CD4-positive, alpha-beta T cell treated with Interleukin-6 at 100 ng/mL for 8 hours (primary cell): ENCODE results near the gene ZCCHC18.
A peak's percentile ranks its signal among the peaks of the same experiment; 100 is the strongest.
"Not testable (repeated sequence)": the region's sequence is repeated elsewhere in the genome, so short reads cannot be mapped to it uniquely, and the experiment has no call there.

ENCODE experiments used
- DNase-seq: peaks from one replicate; pipeline ENCODE4 v3.0.0-alpha.2; 2020; ENCODE audit warnings: mixed read lengths, low spot score

ZCCHC18 gene

GRCh38 chrX:104112326-104112951, at the start of gene ZCCHC18:
ZCCHC18 (plus strand) TSS chrX:104112523; CDS start chrX:104114112, 1,589 bp downstream.
- DNase-seq: no peak

- not testable (repeated sequence) for DNase-seq
Observed at GRCh38 chrX:104062636-104063035, 49.7 kb upstream of the ZCCHC18 start.

GRCh38 chrX:104075778-104076445, 36.4 kb upstream of the ZCCHC18 start, which contains the start of gene TMSB15C:
TMSB15C (minus strand) TSS chrX:104076236.
- DNase-seq: not testable (repeated sequence)

GRCh38 chrX:104077854-104078253, 34.5 kb upstream of the ZCCHC18 start:
- DNase-seq: not testable (repeated sequence)

GRCh38 chrX:104084063-104084462, 28.3 kb upstream of the ZCCHC18 start:
- DNase-seq: no peak

- no peak for DNase-seq
Observed at GRCh38 chrX:104084534-104085277, 27.6 kb upstream of the ZCCHC18 start.

- no peak for DNase-seq
Observed at GRCh38 chrX:104085477-104085876, 26.8 kb upstream of the ZCCHC18 start.

GRCh38 chrX:104085919-104086318, 26.4 kb upstream of the ZCCHC18 start:
- no peak for DNase-seq

- peak; percentile 65 for DNase-seq
Observed at GRCh38 chrX:104098151-104098808, 14.0 kb upstream of the ZCCHC18 start.

GRCh38 chrX:104098919-104099318, 13.4 kb upstream of the ZCCHC18 start:
- DNase-seq: no peak

- no peak for DNase-seq
Observed at GRCh38 chrX:104104676-104105075, 7.6 kb upstream of the ZCCHC18 start.

- no peak for DNase-seq
Observed at GRCh38 chrX:104105330-104106262, 6.7 kb upstream of the ZCCHC18 start.

GRCh38 chrX:104108955-104109354, 3.4 kb upstream of the ZCCHC18 start:
- no peak for DNase-seq

- DNase-seq: not testable (repeated sequence)
Observed at GRCh38 chrX:104110491-104111240, 1.7 kb upstream of the ZCCHC18 start.

GRCh38 chrX:104113222-104113965, 1.1 kb downstream of the ZCCHC18 start:
- peak; percentile 50 for DNase-seq

- DNase-seq: no peak
Observed at GRCh38 chrX:104117759-104118158, 5.4 kb downstream of the ZCCHC18 start.

- DNase-seq: no peak
Observed at GRCh38 chrX:104118765-104119164, 6.4 kb downstream of the ZCCHC18 start.

GRCh38 chrX:104122829-104123228, 10.5 kb downstream of the ZCCHC18 start:
- no peak for DNase-seq

- no peak for DNase-seq
Observed at GRCh38 chrX:104126856-104127255, 14.5 kb downstream of the ZCCHC18 start.

GRCh38 chrX:104130808-104131207, 18.5 kb downstream of the ZCCHC18 start:
- no peak for DNase-seq
